Type B pancreatic cell (in vitro differentiated cells): Measurements from ENCODE around the gene STK32B. TPM values are rescaled to one million over a fixed set of nuclear protein-coding genes. Genes with fewer than 3 reads are reported as not detected.

Source experiments
- DNase-seq: peaks from one replicate; pipeline ENCODE4 v3.0.0; 2021; ENCODE audit warnings: mixed read lengths; ENCODE audit not compliant: unreplicated experiment; ENCODE audit errors: extremely low spot score
- H3K27ac Mint-ChIP-seq: 2 replicates; pipeline ENCODE4 v1.8.0; 2021; ENCODE audit warnings: mild to moderate bottlenecking, mixed read lengths
- H3K27me3 Mint-ChIP-seq: 2 replicates; pipeline ENCODE4 v1.8.0; 2021; ENCODE audit warnings: mixed read lengths
- H3K36me3 Mint-ChIP-seq: 2 replicates; pipeline ENCODE4 v1.8.0; 2021; ENCODE audit warnings: mixed read lengths
- H3K4me1 Mint-ChIP-seq: one replicate; pipeline ENCODE4 v1.8.0; 2021; ENCODE audit warnings: mixed read lengths; ENCODE audit not compliant: unreplicated experiment
- H3K4me3 Mint-ChIP-seq: 2 replicates; pipeline ENCODE4 v1.8.0; 2021; ENCODE audit warnings: mild to moderate bottlenecking, mixed read lengths
- H3K9me3 Mint-ChIP-seq: 2 replicates; pipeline ENCODE4 v1.8.0; 2021; ENCODE audit warnings: mixed read lengths
- total RNA-seq: library from RNA; stranded (reverse); gene quantifications from 2 replicates; pipeline ENCODE4 v1.2.1, GENCODE V29; 2021; ENCODE audit warnings: low replicate concordance
- TF ChIP-seq, protein P1 (sequence below): fragments of 200-600 bp; sonication (generic); conservative IDR thresholded peaks from 2 replicates; pipeline ENCODE4 v1.5.0; 2021; ENCODE audit warnings: antibody characterized with exemption, mild to moderate bottlenecking

Gene STK32B
- total RNA-seq, 1 donor from 2014 or later = 3.0 TPM

GRCh38 chr4:5261866-5262265 is 210.6 kb downstream of the STK32B start:
- H3K4me3 Mint-ChIP-seq = no peak overlapping the region
- no peaks in the 10 kb centered on the region for H3K36me3 Mint-ChIP-seq
- H3K27ac Mint-ChIP-seq = no peak overlapping the region
- TF ChIP-seq, protein P1, sequence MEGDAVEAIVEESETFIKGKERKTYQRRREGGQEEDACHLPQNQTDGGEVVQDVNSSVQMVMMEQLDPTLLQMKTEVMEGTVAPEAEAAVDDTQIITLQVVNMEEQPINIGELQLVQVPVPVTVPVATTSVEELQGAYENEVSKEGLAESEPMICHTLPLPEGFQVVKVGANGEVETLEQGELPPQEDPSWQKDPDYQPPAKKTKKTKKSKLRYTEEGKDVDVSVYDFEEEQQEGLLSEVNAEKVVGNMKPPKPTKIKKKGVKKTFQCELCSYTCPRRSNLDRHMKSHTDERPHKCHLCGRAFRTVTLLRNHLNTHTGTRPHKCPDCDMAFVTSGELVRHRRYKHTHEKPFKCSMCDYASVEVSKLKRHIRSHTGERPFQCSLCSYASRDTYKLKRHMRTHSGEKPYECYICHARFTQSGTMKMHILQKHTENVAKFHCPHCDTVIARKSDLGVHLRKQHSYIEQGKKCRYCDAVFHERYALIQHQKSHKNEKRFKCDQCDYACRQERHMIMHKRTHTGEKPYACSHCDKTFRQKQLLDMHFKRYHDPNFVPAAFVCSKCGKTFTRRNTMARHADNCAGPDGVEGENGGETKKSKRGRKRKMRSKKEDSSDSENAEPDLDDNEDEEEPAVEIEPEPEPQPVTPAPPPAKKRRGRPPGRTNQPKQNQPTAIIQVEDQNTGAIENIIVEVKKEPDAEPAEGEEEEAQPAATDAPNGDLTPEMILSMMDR = no peak
- no peak for DNase-seq
- no peaks in the 10 kb centered on the region for H3K9me3 Mint-ChIP-seq
- H3K4me1 Mint-ChIP-seq = no peaks in the 10 kb centered on the region
- peaks cover 25% of the 10 kb centered on the region for H3K27me3 Mint-ChIP-seq

- DNase-seq = no peak
- H3K36me3 Mint-ChIP-seq = no peaks in the 10 kb centered on the region
- TF ChIP-seq, protein P1 = no peak
- H3K27ac Mint-ChIP-seq = no peak overlapping the region
- no peaks in the 10 kb centered on the region for H3K9me3 Mint-ChIP-seq
- H3K4me3 Mint-ChIP-seq = no peak overlapping the region
- peaks cover 39% of the 10 kb centered on the region for H3K27me3 Mint-ChIP-seq
- H3K4me1 Mint-ChIP-seq = no peaks in the 10 kb centered on the region
Observed at GRCh38 chr4:5266991-5267390, 215.7 kb downstream of the STK32B start.

- Mint-ChIP-seq H3K27me3 (peaks cover 39% of the 10 kb centered on the region), H3K27ac (no peak overlapping the region), H3K4me1 (no peaks in the 10 kb centered on the region), H3K36me3 (no peaks in the 10 kb centered on the region), H3K4me3 (no peak overlapping the region), H3K9me3 (no peaks in the 10 kb centered on the region)
- no peak for DNase-seq
- TF ChIP-seq, protein P1 = no peak
Observed at GRCh38 chr4:5267408-5267807, 216.1 kb downstream of the STK32B start.

DNA sequence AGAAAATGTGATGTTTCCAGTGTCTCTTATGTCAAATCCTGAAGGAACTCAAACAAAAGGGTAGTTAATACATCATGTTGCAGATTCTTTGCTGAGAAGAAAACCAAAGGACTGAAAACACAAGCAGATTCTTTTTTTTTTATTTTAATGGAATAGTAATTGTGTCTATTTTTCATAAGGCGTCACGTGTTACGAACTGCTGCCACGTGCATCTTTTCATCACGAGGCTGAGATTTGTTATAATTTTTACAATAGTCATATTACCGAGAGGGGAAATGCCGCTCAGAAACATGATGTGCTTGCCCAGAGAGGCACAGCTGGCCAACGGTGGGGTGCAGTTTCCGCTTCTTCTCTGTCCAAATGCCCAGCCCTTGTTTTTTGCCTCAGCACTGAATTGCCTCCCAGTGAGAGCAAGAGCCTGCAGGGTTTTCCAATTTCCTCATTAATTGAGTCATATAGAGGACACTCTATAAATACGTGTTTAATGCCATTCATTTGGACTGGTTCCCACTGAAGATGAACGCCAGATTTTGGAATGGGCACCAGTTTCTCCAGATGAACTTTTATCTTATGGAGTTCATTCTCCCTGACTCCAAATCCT is 225.3 kb downstream of the STK32B start:
- H3K4me3 Mint-ChIP-seq = no peak overlapping the region
- H3K36me3 Mint-ChIP-seq = no peaks in the 10 kb centered on the region
- H3K27ac Mint-ChIP-seq = no peak overlapping the region
- H3K9me3 Mint-ChIP-seq = no peaks in the 10 kb centered on the region
- DNase-seq = no peak
- TF ChIP-seq, protein P1 = no peak
- no peaks in the 10 kb centered on the region for H3K4me1 Mint-ChIP-seq
- H3K27me3 Mint-ChIP-seq = no peaks in the 10 kb centered on the region

GRCh38 chr4:5277079-5277478 is 225.8 kb downstream of the STK32B start:
- no peaks in the 10 kb centered on the region for H3K4me1 Mint-ChIP-seq

More at GRCh38 chr4:5277079-5277478, 225.8 kb downstream of the STK32B start:
- Mint-ChIP-seq H3K36me3 (no peaks in the 10 kb centered on the region), H3K27me3 (no peaks in the 10 kb centered on the region), H3K4me3 (no peak overlapping the region), H3K27ac (no peak overlapping the region), H3K9me3 (no peaks in the 10 kb centered on the region)
- no peak for DNase-seq
- TF ChIP-seq, protein P1 = no peak
